DMS 273 treated with DMSO at 0.1 percent for 48 hours (cell line): ENCODE results near the gene WDFY4.

Experiments
- DNase-seq: peaks from one replicate; lab custom pipeline; 2025; lab: John Stamatoyannopoulos, UW

WDFY4 gene

GRCh38 chr10:48794074-48794473 is 109.4 kb downstream of the WDFY4 start:
- DNase-seq: no peak

GRCh38 chr10:48796713-48797245 is 112.1 kb downstream of the WDFY4 start:
- DNase-seq: no peak

GRCh38 chr10:48797830-48798229 is 113.2 kb downstream of the WDFY4 start:
- no peak for DNase-seq

- DNase-seq: no peak
Measured at GRCh38 chr10:48798481-48799254, 114.0 kb downstream of the WDFY4 start.

GRCh38 chr10:48799341-48800006 is 114.8 kb downstream of the WDFY4 start:
- DNase-seq: no peak

GRCh38 chr10:48800007-48800675 is 115.5 kb downstream of the WDFY4 start:
- DNase-seq: no peak

- DNase-seq: no peak
Measured at GRCh38 chr10:48801001-48801421, 116.3 kb downstream of the WDFY4 start.

- DNase-seq: no peak
Measured at GRCh38 chr10:48802611-48803071, 118.0 kb downstream of the WDFY4 start.

- no peak for DNase-seq
Measured at GRCh38 chr10:48803801-48804584, 119.3 kb downstream of the WDFY4 start.

- no peak for DNase-seq
Measured at GRCh38 chr10:48804740-48805182, 120.1 kb downstream of the WDFY4 start.

- DNase-seq: no peak
Measured at GRCh38 chr10:48805411-48805810, 120.7 kb downstream of the WDFY4 start.

GRCh38 chr10:48805848-48806247 is 121.2 kb downstream of the WDFY4 start:
- DNase-seq: no peak

- DNase-seq: no peak
Measured at GRCh38 chr10:48806342-48806741, 121.7 kb downstream of the WDFY4 start.

GRCh38 chr10:48807791-48808470 is 123.3 kb downstream of the WDFY4 start:
- no peak for DNase-seq

GRCh38 chr10:48809261-48809660 is 124.6 kb downstream of the WDFY4 start:
- DNase-seq: no peak

GRCh38 chr10:48811461-48811860 is 126.8 kb downstream of the WDFY4 start:
- no peak for DNase-seq

- DNase-seq: no peak
Measured at GRCh38 chr10:48811917-48812316, 127.2 kb downstream of the WDFY4 start.

- no peak for DNase-seq
Measured at GRCh38 chr10:48813291-48813690, 128.6 kb downstream of the WDFY4 start.

GRCh38 chr10:48813825-48814224 is 129.2 kb downstream of the WDFY4 start:
- DNase-seq: no peak

GRCh38 chr10:48814933-48815332 is 130.3 kb downstream of the WDFY4 start:
- no peak for DNase-seq

- no peak for DNase-seq
Measured at GRCh38 chr10:48817141-48817540, 132.5 kb downstream of the WDFY4 start.
